HepG2 (cell line): ENCODE measurements around the gene WDR26. TPM values are rescaled to one million over a fixed set of nuclear protein-coding genes. Genes with fewer than 3 reads are reported as not detected.
A peak's percentile ranks its signal among the peaks of the same experiment; 100 is the strongest.

Experiments used
- CREM ChIP-seq, 2 experiments: sonication (generic) in 1 of 2; formaldehyde crosslinking in 1 of 2; IDR thresholded peaks; 2 replicates each; pipeline versions ENCODE4 v1.4.0 to v1.6.1; 2016 to 2020; ENCODE audit warnings: antibody characterized with exemption in 1 of 2, mild to moderate bottlenecking in 1 of 2, missing genetic modification reagents in 1 of 2
- FOSL2 ChIP-seq: sonication (generic); formaldehyde crosslinking; IDR thresholded peaks from 2 replicates; pipeline ENCODE4 v1.4.0; 2020; ENCODE audit warnings: missing genetic modification reagents
- GATAD1 ChIP-seq: IDR thresholded peaks from 2 replicates; pipeline ENCODE4 v1.6.1; 2016; ENCODE audit warnings: missing genetic modification reagents, missing compliant biosample characterization
- HNRNPLL ChIP-seq: fragments of 200-400 bp; formaldehyde crosslinking; IDR thresholded peaks from 2 replicates; pipeline ENCODE4 v1.6.1; 2017; ENCODE audit warnings: mild to moderate bottlenecking, low read depth, low read length; ENCODE audit not compliant: poor library complexity, severe bottlenecking
- IRF2 ChIP-seq: IDR thresholded peaks from 2 replicates; pipeline ENCODE4 v1.6.1; 2018; ENCODE audit warnings: missing genetic modification reagents, missing compliant biosample characterization
- KAT8 ChIP-seq: IDR thresholded peaks from 2 replicates; pipeline ENCODE4 v1.6.1; 2016; ENCODE audit warnings: missing genetic modification reagents, missing compliant biosample characterization
- KDM5A ChIP-seq: fragments of 200-600 bp; sonication (generic); IDR thresholded peaks from 2 replicates; pipeline ENCODE4 v1.7.0; 2018; ENCODE audit warnings: antibody characterized with exemption, mild to moderate bottlenecking, low read length, borderline replicate concordance
- KLF16 ChIP-seq, 2 experiments: sonication (generic) in 1 of 2; formaldehyde crosslinking in 1 of 2; IDR thresholded peaks; 2 replicates each; pipeline versions ENCODE4 v1.6.1 to v1.8.0; 2016 to 2023; ENCODE audit warnings: missing genetic modification reagents in 2 of 2, missing compliant biosample characterization in 1 of 2
- LCORL ChIP-seq, 2 experiments: fragments of 450-650 bp in 1 of 2; sonication (generic) in 1 of 2; formaldehyde crosslinking in 1 of 2; IDR thresholded peaks; 2 replicates each; pipeline versions ENCODE4 v1.5.0 to v1.6.1; 2017 to 2020; ENCODE audit warnings: antibody characterized with exemption in 1 of 2, missing genetic modification reagents in 1 of 2
- PPARG ChIP-seq: conservative IDR thresholded peaks from 2 replicates; pipeline ENCODE4 v1.6.1; 2016; ENCODE audit warnings: missing biosample characterization, missing genetic modification reagents
- STAT5B ChIP-seq: sonication (generic); formaldehyde crosslinking; IDR thresholded peaks from 2 replicates; pipeline ENCODE4 v1.4.0; 2020; ENCODE audit warnings: missing genetic modification reagents
- SUZ12 ChIP-seq: fragments of 150-350 bp; IDR thresholded peaks from 2 replicates; pipeline ENCODE4 v1.6.1; 2014; ENCODE audit warnings: low read depth, low read length
- ZMYM3 ChIP-seq: sonication (generic); formaldehyde crosslinking; IDR thresholded peaks from 2 replicates; pipeline ENCODE4 v1.5.1; 2020; ENCODE audit warnings: mild to moderate bottlenecking, missing genetic modification reagents
- ZNF143 ChIP-seq: sonication (generic); formaldehyde crosslinking; IDR thresholded peaks from 2 replicates; pipeline ENCODE4 v1.4.0; 2020; ENCODE audit warnings: missing genetic modification reagents
- ZNF225 ChIP-seq: sonication (generic); formaldehyde crosslinking; IDR thresholded peaks from 2 replicates; pipeline ENCODE4 v1.4.0; 2020; ENCODE audit warnings: mild to moderate bottlenecking, missing genetic modification reagents
- ZNF30 ChIP-seq: sonication (generic); formaldehyde crosslinking; IDR thresholded peaks from 2 replicates; pipeline ENCODE4 v1.5.0; 2020; ENCODE audit warnings: mild to moderate bottlenecking, missing genetic modification reagents
- polyA plus RNA-seq, 8 experiments: library from polyadenylated mRNA; depleted of rRNA in 3 of 8; stranded (reverse) in 7 of 8; unstranded in 1 of 8; fragments of >200 nt; fragmentation: Illumina TruSeq in 4 of 8; extraction: Trizol in 4 of 8; gene quantifications; 2 replicates each; pipeline versions ENCODE4 v1.2.1 to v1.2.3, GENCODE V29; 2011 to 2016; ENCODE audit warnings: low read depth in 4 of 8, missing spikeins in 1 of 8, mixed read lengths in 1 of 8; ENCODE audit not compliant: insufficient read depth in 1 of 8
- total RNA-seq, 5 experiments: library from RNA; depleted of rRNA; stranded (reverse); fragments of >200 nt; fragmentation: Illumina TruSeq; extraction: Trizol; gene quantifications; 2 replicates each; pipeline ENCODE4 v1.2.3, GENCODE V29; 2016; ENCODE audit warnings: low read depth in 1 of 5
- TF ChIP-seq, protein P1 (sequence below), 2 experiments: sonication (generic) in 1 of 2; formaldehyde crosslinking in 1 of 2; IDR thresholded peaks; 2 replicates each; pipeline versions ENCODE4 v1.4.0 to v1.6.1; 2016 to 2020; ENCODE audit warnings: borderline replicate concordance in 1 of 2, low read depth in 1 of 2, mild to moderate bottlenecking in 1 of 2, missing genetic modification reagents in 1 of 2
- TF ChIP-seq, protein P2 (sequence below): sonication (generic); formaldehyde crosslinking; IDR thresholded peaks from 2 replicates; pipeline ENCODE4 v1.4.0; 2020; ENCODE audit warnings: missing genetic modification reagents, borderline replicate concordance

WDR26 gene
- total and polyA plus RNA-seq, 2 of the 13 experiments (the other 11 are each of a cell fraction or from before 2014, with no cell fraction given) = 13.2 to 23.7 TPM

DNA sequence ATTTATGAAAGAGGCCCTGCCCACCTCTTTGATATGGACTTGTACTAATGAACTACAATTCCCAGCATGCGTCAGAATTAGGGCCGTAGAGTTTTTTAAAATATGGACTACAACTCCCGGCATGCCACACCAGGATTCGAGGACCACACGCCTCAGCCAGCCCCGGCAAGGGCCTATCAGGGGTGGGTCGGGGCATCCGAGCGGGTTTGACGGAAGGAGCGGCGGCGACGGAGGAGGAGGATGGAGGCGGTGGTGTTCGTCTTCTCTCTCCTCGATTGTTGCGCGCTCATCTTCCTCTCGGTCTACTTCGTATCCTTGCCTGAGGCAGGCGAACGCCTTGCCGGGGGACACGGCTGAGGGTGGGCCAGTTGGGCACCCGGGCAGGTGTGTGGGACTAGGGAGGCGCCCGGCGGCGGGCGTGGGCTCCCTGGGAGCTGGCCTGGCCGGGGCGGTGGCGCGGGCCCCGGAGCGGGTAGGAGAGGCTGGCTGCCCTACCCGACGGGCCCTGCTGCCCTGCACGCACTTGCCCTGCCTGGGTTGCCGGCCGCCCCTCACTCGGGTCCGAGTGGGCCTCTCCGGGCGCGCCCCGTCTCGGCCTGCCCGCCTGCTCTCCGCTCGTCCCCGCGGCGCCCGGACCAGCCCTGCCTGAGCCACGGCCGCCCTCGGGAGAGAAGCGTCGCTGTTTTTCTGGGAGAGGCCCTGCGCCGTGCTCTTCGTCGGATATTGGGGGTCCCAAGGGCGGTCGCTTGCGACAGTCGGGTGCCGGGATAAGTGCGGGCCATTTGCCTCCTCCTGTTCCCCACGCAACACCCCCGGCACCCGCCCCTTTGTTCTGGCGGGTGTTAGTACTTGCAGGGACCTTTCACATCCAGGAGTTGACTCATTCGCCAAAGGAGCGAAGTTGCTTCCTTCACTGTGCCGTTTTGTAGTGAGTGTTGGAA, 77.6 kb downstream of the WDR26 start, which contains the start of gene CNIH4 (continued):
- peak; percentile 58; the same call in 1 of the 2 replicates for TF ChIP-seq KDM5A
- TF ChIP-seq KLF16 (CRISPR knock-in tag; IDR thresholded peaks at IDR 0.05) = 0 out of 4 replicates have a peak, but pooled peaks of 1 of the 2 experiments have one; percentile 32
- TF ChIP-seq, protein P1, sequence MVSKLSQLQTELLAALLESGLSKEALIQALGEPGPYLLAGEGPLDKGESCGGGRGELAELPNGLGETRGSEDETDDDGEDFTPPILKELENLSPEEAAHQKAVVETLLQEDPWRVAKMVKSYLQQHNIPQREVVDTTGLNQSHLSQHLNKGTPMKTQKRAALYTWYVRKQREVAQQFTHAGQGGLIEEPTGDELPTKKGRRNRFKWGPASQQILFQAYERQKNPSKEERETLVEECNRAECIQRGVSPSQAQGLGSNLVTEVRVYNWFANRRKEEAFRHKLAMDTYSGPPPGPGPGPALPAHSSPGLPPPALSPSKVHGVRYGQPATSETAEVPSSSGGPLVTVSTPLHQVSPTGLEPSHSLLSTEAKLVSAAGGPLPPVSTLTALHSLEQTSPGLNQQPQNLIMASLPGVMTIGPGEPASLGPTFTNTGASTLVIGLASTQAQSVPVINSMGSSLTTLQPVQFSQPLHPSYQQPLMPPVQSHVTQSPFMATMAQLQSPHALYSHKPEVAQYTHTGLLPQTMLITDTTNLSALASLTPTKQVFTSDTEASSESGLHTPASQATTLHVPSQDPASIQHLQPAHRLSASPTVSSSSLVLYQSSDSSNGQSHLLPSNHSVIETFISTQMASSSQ (IDR thresholded peaks at IDR 0.05; ENCODE audit: low read depth) = no peak
- TF ChIP-seq, protein P1 (CRISPR knock-in tag; IDR thresholded peaks at IDR 0.05; ENCODE audit: borderline replicate concordance) = no peak
- peak; percentile 96 for TF ChIP-seq ZNF143 (CRISPR knock-in tag)
- no peak for TF ChIP-seq ZNF225 (CRISPR knock-in tag)
- TF ChIP-seq, protein P2, sequence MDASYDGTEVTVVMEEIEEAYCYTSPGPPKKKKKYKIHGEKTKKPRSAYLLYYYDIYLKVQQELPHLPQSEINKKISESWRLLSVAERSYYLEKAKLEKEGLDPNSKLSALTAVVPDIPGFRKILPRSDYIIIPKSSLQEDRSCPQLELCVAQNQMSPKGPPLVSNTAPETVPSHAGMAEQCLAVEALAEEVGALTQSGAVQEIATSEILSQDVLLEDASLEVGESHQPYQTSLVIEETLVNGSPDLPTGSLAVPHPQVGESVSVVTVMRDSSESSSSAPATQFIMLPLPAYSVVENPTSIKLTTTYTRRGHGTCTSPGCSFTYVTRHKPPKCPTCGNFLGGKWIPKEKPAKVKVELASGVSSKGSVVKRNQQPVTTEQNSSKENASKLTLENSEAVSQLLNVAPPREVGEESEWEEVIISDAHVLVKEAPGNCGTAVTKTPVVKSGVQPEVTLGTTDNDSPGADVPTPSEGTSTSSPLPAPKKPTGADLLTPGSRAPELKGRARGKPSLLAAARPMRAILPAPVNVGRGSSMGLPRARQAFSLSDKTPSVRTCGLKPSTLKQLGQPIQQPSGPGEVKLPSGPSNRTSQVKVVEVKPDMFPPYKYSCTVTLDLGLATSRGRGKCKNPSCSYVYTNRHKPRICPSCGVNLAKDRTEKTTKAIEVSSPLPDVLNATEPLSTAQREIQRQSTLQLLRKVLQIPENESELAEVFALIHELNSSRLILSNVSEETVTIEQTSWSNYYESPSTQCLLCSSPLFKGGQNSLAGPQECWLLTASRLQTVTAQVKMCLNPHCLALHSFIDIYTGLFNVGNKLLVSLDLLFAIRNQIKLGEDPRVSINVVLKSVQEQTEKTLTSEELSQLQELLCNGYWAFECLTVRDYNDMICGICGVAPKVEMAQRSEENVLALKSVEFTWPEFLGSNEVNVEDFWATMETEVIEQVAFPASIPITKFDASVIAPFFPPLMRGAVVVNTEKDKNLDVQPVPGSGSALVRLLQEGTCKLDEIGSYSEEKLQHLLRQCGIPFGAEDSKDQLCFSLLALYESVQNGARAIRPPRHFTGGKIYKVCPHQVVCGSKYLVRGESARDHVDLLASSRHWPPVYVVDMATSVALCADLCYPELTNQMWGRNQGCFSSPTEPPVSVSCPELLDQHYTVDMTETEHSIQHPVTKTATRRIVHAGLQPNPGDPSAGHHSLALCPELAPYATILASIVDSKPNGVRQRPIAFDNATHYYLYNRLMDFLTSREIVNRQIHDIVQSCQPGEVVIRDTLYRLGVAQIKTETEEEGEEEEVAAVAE = peak; percentile 77; the same call in 1 of the 2 replicates
- peak; percentile 57 for TF ChIP-seq KAT8 (CRISPR knock-in tag)
- peak; percentile 88 for TF ChIP-seq IRF2 (CRISPR knock-in tag)
- TF ChIP-seq ZMYM3 (CRISPR knock-in tag) = no peak
- TF ChIP-seq PPARG = no peak
- TF ChIP-seq GATAD1 (CRISPR knock-in tag) = peak; percentile 64
- peak; percentile 87 for TF ChIP-seq SUZ12
- TF ChIP-seq HNRNPLL = peak; percentile 96
- no peak for TF ChIP-seq STAT5B (CRISPR knock-in tag)
- TF ChIP-seq LCORL (IDR thresholded peaks at IDR 0.05) = no peak
- peak; percentile 34; the same call in 1 of the 2 replicates for TF ChIP-seq LCORL (CRISPR knock-in tag; IDR thresholded peaks at IDR 0.05)
- peak; percentile 76; the same call in 1 of the 2 replicates for TF ChIP-seq ZNF30
- 0 out of 2 replicates have a peak, but pooled peaks have one; percentile 45 for TF ChIP-seq FOSL2 (CRISPR knock-in tag)
- peak; percentile 96 for TF ChIP-seq CREM (IDR thresholded peaks at IDR 0.05)
- TF ChIP-seq CREM (CRISPR knock-in tag; IDR thresholded peaks at IDR 0.05) = no peak
